Measurements from ENCODE around the gene TTC9C.
"Not testable (repeated sequence)": the region's sequence is repeated elsewhere in the genome, so short reads cannot be mapped to it uniquely, and the experiment has no call there.

Gene TTC9C
- total RNA-seq = 6.1 to 17.0 (median 12.5) reads per million in 17 experiments

- peak; percentile 91 to 97 (median 94) for DNase-seq
Measured at GRCh38 chr11:62728171-62728988, at the start of gene TTC9C. TSS of gene TTC9C (plus strand) at chr11:62728486. CDS start at chr11:62728849, 363 bp downstream.

DNA sequence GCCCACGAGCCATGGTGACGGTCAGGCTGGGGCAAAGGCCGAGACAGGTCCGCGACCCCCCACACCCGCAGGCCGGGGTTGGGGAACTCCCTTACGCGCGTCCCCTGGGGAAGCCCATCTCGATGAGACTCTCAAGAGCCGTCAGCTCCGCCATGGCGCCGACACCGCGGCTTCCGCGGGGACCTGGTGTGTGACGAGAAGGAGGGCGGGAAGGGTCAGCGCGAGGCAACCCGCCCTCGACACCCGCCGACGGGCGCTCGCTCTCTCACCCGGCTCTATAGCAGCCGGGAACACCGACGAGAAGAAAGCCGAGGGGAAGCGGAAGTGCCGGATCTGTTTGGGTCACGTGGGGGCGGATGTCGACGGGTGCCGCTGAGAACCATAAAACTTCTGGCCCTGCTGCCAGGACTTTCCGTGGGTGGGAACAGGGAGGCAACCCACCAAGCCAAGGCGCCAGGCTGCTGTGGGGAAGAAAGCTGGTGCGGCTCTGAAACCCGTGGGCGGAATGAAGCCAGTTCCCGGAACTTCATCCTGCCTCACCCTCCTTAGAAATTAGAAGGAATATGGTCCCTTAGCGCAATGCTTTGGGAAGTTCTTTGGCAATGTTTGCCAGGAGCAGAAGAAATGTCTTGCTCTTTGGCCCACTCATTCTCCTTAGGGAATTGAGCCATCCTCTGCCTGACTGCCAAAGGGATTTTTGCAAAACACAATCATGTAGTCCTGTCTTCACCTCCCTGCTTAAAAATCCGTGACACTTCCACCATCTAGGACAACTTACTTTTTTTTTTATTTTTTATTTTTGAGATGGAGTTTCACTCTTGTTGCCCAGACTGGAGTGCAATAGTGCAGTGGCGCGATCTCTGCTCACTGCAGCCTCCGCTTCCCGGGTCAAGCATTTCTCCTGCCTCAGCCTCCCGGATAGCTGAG, 49.3 kb upstream of the TTC9C start, which contains the start of gene UBXN1:
Gene UBXN1, minus strand, starts transcription at position 304 of the 927 bp plus-strand sequence. Its CDS starts 150 bp downstream, at position 154.
- DNase-seq = peak; percentile 93 to 98 (median 96)

- DNase-seq = peak; percentile 57 to 73 (median 68)
Measured at GRCh38 chr11:62680825-62681240, 47.5 kb upstream of the TTC9C start.

DNA sequence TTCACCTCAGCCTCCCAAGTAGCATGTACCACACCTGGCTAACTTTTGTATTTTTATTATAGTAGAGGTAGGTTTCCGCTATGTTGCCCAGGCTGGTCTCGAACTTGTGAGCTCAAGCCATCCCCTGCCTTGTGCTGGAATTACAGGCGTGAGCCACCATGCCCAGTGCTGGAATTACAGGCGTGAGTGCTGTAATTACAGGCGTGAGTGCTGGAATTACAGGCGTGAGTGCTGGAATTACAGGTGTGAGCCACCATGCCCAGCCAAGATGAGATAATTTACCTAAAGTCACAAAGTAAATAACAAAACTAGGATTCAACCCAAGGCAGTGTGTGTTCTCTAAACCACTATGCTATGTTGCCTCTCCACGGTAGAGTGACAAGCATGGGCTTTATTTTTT, 45.8 kb upstream of the TTC9C start:
- DNase-seq = no peak

DNA sequence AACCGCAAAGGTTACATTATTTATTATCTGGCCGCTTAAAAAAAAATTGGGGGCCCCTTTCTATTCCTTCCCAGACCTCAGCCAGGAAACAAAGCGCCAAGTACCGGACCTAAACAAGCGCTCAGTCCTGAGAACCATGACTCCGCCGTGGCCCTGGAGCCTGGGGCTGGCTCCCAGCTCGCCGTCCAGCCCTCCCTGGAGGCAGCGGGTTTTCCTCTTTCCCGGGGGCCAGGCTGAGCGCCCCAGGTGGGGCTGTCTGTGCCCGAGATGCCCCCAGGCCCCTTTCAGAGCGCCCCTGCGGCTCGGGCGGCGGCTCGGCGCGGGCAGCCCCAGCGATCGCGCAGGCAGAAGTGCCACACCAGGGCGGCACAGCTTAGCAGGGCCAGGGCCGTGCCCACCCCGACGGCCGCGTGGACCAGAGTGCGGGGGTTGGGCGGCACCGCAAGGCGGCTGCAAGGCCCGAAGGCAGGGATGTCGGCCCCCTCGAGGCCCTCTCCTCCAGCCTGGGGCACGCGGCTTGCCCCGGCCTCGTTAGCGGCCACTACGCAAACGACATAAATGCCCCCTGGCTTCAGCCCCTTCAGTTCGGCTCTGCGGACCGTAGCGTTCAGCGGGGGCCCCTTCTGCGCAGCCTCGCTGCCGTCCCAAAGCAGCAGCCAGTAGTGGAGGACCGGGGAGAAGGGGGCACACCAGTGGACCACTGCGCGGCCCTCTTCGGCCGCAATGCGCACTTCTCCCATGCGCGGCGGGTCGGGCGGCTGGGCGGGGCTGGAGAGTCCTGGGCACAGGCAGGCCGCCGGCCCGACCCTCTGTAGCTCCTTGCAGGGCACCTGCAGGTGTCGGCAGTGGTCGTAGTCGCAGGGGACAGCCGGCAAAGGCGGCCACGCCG, 40.5 kb upstream of the TTC9C start:
- DNase-seq = no peak

DNA sequence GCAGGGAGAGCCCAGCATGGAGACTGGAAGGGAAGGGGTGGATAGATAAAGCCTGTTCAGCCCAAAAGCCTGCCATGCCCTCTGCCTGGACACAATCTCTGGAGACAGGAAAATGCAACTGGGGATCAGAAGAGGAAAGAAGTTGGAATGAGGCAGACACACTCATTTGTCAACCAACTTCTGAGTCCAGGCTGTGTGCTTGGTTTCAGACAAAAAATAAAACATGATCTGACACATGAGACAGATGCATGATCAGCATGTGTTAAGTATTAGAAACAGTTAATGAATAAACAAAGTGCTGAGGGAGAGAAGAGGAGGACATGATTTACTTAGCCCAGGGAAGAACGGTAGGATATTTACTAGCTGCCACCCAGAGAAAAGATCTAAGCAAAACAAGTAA, 39.8 kb upstream of the TTC9C start:
- DNase-seq = no peak

GRCh38 chr11:62689421-62690183, 38.7 kb upstream of the TTC9C start, which contains the start of gene LRRN4CL:
TSS of gene LRRN4CL (minus strand) at chr11:62689530. CDS start at chr11:62688508, 1,022 bp downstream.
- DNase-seq = no peak

GRCh38 chr11:62693624-62694023, 34.7 kb upstream of the TTC9C start:
- DNase-seq = not testable (repeated sequence)

- DNase-seq = peak; percentile 83 to 92 (median 86)
Measured at GRCh38 chr11:62694455-62695167, 33.7 kb upstream of the TTC9C start.

- peak; percentile 75 to 90 (median 86) for DNase-seq
Measured at GRCh38 chr11:62702246-62702645, 26.0 kb upstream of the TTC9C start.

GRCh38 chr11:62703921-62704320, 24.4 kb upstream of the TTC9C start:
- DNase-seq = peak; percentile 18 to 59 (median 54)

- peak; percentile 11 to 35 (median 31) for DNase-seq
Measured at GRCh38 chr11:62705413-62705812, 22.9 kb upstream of the TTC9C start.

DNA sequence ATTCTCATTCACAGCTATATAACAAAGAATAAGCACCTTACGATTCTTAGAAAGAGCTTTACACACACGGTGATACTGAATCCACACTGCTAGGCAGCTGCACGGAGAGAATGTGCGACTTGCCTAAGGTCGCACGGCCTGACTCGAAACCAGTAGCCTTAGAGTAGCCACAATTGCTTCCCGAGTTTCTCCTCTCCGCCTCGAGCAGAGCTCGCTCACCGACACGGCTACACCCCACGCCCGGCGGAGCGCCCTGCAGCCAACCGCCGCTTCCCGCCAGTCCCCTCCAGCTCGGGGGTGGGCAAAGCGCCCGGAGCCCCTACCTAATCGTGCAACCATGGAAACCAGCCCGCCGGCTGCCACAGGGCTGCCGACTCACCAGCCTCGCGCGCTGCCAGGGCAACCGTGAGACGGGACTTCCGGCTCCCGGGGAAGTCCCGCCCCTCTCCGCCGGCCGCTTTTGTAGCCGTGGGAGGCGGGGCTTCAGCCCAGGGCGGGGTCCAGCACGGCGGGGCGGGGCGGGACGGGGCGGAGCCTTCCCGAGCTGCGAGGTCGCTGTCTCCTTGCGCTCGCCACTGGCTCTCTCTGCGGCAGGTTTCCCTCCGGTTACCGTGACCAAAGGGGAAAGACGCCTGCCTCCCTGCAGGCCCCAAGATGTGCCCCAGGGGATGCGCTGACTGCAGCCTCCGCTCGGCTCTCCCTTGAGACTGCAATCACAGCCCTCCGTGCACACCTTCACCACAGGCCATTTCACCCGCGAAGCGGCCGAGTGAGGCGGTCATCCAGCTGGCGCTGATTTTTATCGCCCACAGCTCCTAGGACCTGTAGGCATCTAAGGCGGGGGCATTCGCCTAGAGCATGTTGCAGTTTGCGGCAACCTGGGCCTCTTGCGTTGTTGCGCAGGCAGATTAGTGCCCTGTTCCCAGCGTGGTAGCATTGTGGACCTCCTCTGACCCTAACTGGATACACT, 22.1 kb upstream of the TTC9C start:
- DNase-seq = peak; percentile 96 to 99 (median 98)

GRCh38 chr11:62706850-62707247, 21.4 kb upstream of the TTC9C start:
- DNase-seq = no peak

DNA sequence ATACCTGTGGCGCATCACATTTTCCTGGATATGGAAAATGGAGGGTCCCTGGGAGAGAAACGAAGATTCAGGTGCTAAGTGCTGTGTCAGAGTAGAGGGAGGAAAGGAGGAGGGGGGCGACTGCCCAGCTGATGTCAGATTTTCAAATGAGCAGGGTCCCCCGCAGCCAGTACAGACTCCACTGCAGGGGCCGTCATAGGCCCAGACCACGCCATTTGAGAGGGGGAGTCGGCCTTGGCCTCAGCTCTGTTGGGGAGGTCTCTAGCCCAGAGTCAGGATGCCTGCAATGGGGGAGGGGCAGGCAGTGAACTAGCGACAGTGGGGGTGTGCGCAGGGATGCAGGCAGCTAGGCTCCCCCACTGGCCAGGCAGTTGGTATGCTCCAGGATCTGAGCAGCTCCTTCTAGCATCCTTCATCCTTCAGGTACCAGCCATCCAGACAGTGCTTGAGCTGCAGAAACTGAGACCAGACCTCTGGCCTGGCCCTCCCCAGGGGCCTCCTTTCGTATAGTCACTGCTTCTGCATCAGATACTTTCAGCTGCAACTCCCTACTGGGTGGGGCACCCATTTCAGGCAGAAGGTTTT, 20.9 kb upstream of the TTC9C start, which contains the start of the genes BSCL2 and GNG3:
Gene BSCL2, minus strand, starts transcription at position 148 of the 585 bp plus-strand sequence. CDS start 229 bp downstream, outside the sequence.
Gene GNG3, plus strand, starts transcription at position 400 of the 585 bp plus-strand sequence. CDS start 620 bp downstream, outside the sequence.
- DNase-seq = no peak

- DNase-seq = no peak
Measured at GRCh38 chr11:62708392-62708791, 19.9 kb upstream of the TTC9C start.

GRCh38 chr11:62708793-62709192, 19.5 kb upstream of the TTC9C start:
- DNase-seq = peak in 1 of 4 experiments; percentile 35
